ENCODE measurements around the gene PDX1. TPM values are rescaled to one million over a fixed set of nuclear protein-coding genes. Genes with fewer than 3 reads are reported as not detected.

Gene PDX1
- total RNA-seq, 4 donors from 2014 or later = not detected

DNA sequence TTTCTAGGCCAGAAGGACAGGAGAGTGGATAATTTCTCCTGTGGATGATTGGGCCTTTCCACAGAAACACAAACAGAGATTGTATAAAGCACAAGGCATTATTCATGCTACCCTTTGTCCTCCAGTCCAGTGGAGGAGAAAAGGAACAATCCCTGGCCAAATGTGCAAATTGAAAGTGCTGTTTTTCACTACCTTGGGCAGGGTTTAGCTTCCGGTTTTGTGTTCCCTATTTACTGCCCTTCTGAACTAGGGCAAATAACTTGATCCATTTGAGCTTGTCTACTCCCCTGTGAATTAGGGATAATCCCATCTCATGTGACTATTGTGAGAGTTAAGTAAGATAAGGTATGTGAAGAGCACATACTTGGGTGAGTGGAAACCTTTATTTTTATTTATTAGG lies 13.3 kb downstream of the PDX1 start:
- no peaks in the 10 kb centered on the region for H3K9me3 ChIP-seq
- no peaks in the 10 kb centered on the region for H3K36me3 ChIP-seq
- intact Hi-C loops (cut with DNase I) = no loop called here
- WGBS, 2 donors = 50 to 86% methylated on average over 1 of the region's 1 CpG
- TF ChIP-seq POLR2A (IDR thresholded peaks at IDR 0.05) = no peak
- TF ChIP-seq, protein P1, sequence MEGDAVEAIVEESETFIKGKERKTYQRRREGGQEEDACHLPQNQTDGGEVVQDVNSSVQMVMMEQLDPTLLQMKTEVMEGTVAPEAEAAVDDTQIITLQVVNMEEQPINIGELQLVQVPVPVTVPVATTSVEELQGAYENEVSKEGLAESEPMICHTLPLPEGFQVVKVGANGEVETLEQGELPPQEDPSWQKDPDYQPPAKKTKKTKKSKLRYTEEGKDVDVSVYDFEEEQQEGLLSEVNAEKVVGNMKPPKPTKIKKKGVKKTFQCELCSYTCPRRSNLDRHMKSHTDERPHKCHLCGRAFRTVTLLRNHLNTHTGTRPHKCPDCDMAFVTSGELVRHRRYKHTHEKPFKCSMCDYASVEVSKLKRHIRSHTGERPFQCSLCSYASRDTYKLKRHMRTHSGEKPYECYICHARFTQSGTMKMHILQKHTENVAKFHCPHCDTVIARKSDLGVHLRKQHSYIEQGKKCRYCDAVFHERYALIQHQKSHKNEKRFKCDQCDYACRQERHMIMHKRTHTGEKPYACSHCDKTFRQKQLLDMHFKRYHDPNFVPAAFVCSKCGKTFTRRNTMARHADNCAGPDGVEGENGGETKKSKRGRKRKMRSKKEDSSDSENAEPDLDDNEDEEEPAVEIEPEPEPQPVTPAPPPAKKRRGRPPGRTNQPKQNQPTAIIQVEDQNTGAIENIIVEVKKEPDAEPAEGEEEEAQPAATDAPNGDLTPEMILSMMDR (IDR thresholded peaks at IDR 0.05) = no peak
- H3K4me3 ChIP-seq (replicated peaks in 1 of 3) = no peak overlapping the region
- no peak for DNase-seq
- H3K4me1 ChIP-seq = no peaks in the 10 kb centered on the region
- peaks cover 26% of the 10 kb centered on the region for H3K27me3 ChIP-seq
- no peak overlapping the region for H3K27ac ChIP-seq

DNA sequence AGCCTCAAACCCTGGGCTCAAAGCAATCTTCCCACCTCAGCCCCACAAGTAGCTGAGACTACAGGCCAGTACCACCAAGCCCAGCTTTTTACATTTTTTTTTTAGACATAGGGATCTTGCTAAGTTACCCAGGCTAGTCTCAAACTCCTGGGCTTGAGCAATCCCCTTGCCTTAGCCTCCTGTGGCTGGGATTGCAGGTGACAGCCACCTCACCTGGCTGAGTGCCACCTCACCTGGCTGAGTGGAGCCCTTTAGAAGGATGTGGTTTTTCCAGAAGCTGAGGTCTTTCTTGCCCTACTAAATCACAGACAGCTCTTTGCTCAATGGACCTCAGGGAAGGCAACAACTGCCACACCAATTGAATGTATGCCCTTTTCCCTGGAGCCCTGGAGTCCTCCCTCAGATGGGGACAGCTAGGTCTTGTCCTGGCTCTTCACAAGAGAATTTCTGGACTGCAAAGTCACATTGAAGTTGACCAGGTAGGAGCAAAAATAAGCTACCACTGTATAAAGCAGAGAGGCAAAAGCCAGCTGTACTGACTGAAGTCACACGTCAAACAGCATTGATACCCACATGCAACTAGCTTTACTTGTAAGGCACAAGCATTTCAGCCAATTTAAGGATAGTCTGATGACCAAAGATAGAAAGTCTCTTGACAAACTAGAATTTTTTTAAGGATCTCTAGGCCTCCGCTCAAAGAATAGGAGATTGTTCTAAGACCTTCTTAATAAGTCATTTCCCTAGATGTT lies 14.0 kb downstream of the PDX1 start:
- Histone ChIP-seq H3K9me3 (no peaks in the 10 kb centered on the region), H3K4me3 (replicated peaks in 1 of 3) (no peak overlapping the region), H3K4me1 (no peaks in the 10 kb centered on the region), H3K27ac (no peak overlapping the region), H3K36me3 (no peaks in the 10 kb centered on the region), H3K27me3 (peaks cover 23% of the 10 kb centered on the region)
- intact Hi-C loops (cut with DNase I) = no loop called here
- TF ChIP-seq, protein P1 (IDR thresholded peaks at IDR 0.05) = no peak
- TF ChIP-seq POLR2A (IDR thresholded peaks at IDR 0.05) = no peak
- 63 to 72% methylated on average over 2 of the region's 2 CpGs for WGBS, 2 donors
- no peak for DNase-seq

DNA sequence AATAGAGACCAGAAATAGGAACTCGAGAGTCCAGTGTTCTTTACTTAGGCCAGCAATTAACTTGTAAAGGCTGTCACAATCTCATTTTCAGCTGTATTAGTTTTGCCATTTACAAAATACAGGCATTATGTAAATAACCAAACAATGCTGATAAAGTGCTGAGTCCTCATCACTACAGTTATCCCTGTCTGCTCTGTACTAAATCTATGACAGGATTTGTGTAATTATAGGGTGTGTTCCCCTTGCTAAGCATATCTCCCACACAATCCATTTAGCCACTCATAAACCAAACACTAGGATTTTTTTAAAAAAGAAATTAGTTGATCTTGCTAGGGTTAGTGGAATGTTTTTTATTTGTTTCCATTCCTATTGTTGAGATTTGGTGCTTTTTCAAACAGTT lies 23.2 kb downstream of the PDX1 start:
- Histone ChIP-seq H3K27me3 (no peaks in the 10 kb centered on the region), H3K27ac (no peak overlapping the region), H3K4me3 (replicated peaks in 1 of 3) (no peak overlapping the region), H3K9me3 (no peaks in the 10 kb centered on the region), H3K36me3 (no peaks in the 10 kb centered on the region), H3K4me1 (no peaks in the 10 kb centered on the region)
- intact Hi-C loops (cut with DNase I) = no loop called here
- TF ChIP-seq POLR2A (IDR thresholded peaks at IDR 0.05) = no peak
- TF ChIP-seq, protein P1 (IDR thresholded peaks at IDR 0.05) = no peak
- WGBS, 2 donors = 78 to 81% methylated on average over 1 of the region's 1 CpG
- no peak for DNase-seq

DNA sequence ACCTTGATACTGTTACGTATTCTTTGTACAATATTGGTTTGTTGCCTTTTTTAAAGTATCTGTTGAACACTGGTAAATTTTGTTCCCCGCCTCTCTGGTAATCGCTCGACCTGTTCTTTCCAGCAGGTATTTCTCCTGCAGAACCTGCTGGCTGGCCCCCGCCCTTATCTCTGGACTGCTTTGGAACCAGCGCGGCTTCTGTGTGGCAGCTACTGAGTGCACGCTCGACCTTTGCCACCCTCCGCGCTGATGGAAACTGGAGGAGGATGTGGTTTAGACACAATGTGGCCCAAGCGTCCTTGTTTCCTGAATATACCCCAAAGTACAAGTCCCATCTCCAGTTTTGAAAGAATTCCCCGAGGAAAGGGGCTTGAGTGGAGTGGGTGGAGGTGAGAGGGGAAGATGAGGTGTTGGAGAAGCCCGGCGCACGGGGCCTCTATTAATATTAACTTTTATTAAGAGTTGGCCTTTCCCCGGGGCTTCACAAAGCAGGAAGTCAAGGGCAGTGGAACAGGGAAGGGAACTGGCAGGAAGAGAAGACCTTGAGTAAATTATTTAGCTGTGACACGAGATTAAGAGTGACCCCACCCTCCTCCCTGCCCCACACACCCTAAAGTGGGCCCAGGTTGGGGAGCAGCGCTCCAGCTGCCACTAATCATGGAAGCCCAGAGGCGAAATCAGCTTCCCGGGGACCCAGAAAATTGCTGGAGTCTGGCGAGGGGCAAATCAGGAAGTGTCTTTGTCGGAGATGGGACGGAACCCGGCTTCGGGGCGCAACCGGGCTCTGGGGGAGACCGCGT lies 33.3 kb downstream of the PDX1 start:
- 18 to 21% methylated on average over 24 to 30 of the region's 30 CpGs for WGBS, 2 donors
- peaks cover 28% of the 10 kb centered on the region for H3K27me3 ChIP-seq
- intact Hi-C loops (cut with DNase I) = no loop called here
- no peak for DNase-seq
- H3K4me1 ChIP-seq = peaks cover 11 to 15% of the 10 kb centered on the region in 2 donors
- H3K9me3 ChIP-seq = no peaks in the 10 kb centered on the region
- H3K27ac ChIP-seq = no peak overlapping the region
- peak overlapping the region in 1 of 3 donors; percentile 21 for H3K4me3 ChIP-seq (replicated peaks in 1 of 3)
- H3K36me3 ChIP-seq = no peaks in the 10 kb centered on the region
- no peak for TF ChIP-seq POLR2A (IDR thresholded peaks at IDR 0.05)
- TF ChIP-seq, protein P1 (IDR thresholded peaks at IDR 0.05) = no peak
